NCI-H2171 treated with DMSO at 0.1 percent for 48 hours (cell line): Measurements from ENCODE around the gene MFN2.
"Not testable (repeated sequence)": the region's sequence is repeated elsewhere in the genome, so short reads cannot be mapped to it uniquely, and the experiment has no call there.

Source experiments
- DNase-seq: peaks from one replicate; lab custom pipeline; 2025; lab: John Stamatoyannopoulos, UW

Gene MFN2

GRCh38 chr1:11979851-11980675, at the start of gene MFN2:
Gene MFN2 (plus strand): TSS chr1:11980444. CDS start chr1:11989169, 8,725 bp downstream.
- DNase-seq = peak; percentile 97

GRCh38 chr1:11930571-11931445, 49.4 kb upstream of the MFN2 start:
- DNase-seq = no peak

GRCh38 chr1:11931845-11932244, 48.4 kb upstream of the MFN2 start:
- DNase-seq = no peak

GRCh38 chr1:11934302-11935056, 45.8 kb upstream of the MFN2 start, which contains the start of gene PLOD1:
Gene PLOD1 (plus strand): TSS chr1:11934717. CDS start chr1:11934780, 63 bp downstream.
- peak; percentile 66 for DNase-seq

GRCh38 chr1:11935057-11935412, 45.2 kb upstream of the MFN2 start:
- DNase-seq = no peak

GRCh38 chr1:11935733-11936132, 44.5 kb upstream of the MFN2 start:
- not testable (repeated sequence) for DNase-seq

GRCh38 chr1:11938722-11939526, 41.3 kb upstream of the MFN2 start:
- no peak for DNase-seq

- DNase-seq = not testable (repeated sequence)
Observed at GRCh38 chr1:11939794-11940193, 40.5 kb upstream of the MFN2 start.

GRCh38 chr1:11940260-11940921, 39.9 kb upstream of the MFN2 start:
- DNase-seq = no peak

GRCh38 chr1:11942280-11942679, 38.0 kb upstream of the MFN2 start:
- no peak for DNase-seq

- DNase-seq = peak; percentile 32
Observed at GRCh38 chr1:11943619-11944018, 36.6 kb upstream of the MFN2 start.

- peak; percentile 91 for DNase-seq
Observed at GRCh38 chr1:11944358-11944931, 35.8 kb upstream of the MFN2 start.

- DNase-seq = no peak
Observed at GRCh38 chr1:11946647-11947046, 33.6 kb upstream of the MFN2 start.

- no peak for DNase-seq
Observed at GRCh38 chr1:11948822-11949458, 31.3 kb upstream of the MFN2 start.

GRCh38 chr1:11951901-11952300, 28.3 kb upstream of the MFN2 start:
- no peak for DNase-seq

- DNase-seq = no peak
Observed at GRCh38 chr1:11952455-11953109, 27.7 kb upstream of the MFN2 start.

- DNase-seq = no peak
Observed at GRCh38 chr1:11955221-11955620, 25.0 kb upstream of the MFN2 start.

GRCh38 chr1:11957398-11957797, 22.8 kb upstream of the MFN2 start:
- no peak for DNase-seq

GRCh38 chr1:11957897-11958296, 22.3 kb upstream of the MFN2 start:
- no peak for DNase-seq
